Upper lobe of left lung (tissue), 6 donors: ENCODE data around the gene EVA1B. TPM values are rescaled to one million over a fixed set of nuclear protein-coding genes. Genes with fewer than 3 reads are reported as not detected.
A peak's percentile ranks its signal among the peaks of the same experiment; 100 is the strongest.

Experiments used
- ATAC-seq, 2 donors: fragments of 200-7000 bp; cut with Tn5 transposase; one replicate each; pipeline ENCODE4 v1.9.1; 2022; ENCODE audit warnings: mild to moderate bottlenecking in 2 of 2, moderate library complexity in 2 of 2; ENCODE audit not compliant: low FRiP score in 2 of 2
- DNase-seq, 2 donors: peaks; one replicate each; pipeline ENCODE4 v3.0.0-alpha.2; 2019 to 2020
- H3K27ac ChIP-seq, 4 donors: fragments of 200-600 bp; sonication (generic); one replicate each; pipeline ENCODE4 v1.5.1; 2016 to 2019
- H3K27me3 ChIP-seq, 4 donors: fragments of 200-600 bp; sonication (generic); one replicate each; pipeline ENCODE4 v1.5.1; 2017 to 2019
- H3K36me3 ChIP-seq, 4 donors: fragments of 200-600 bp; sonication (generic); one replicate each; pipeline ENCODE4 v1.5.1; 2016 to 2019
- H3K4me1 ChIP-seq, 4 donors: fragments of 200-600 bp; sonication (generic); one replicate each; pipeline ENCODE4 v1.5.1; 2018 to 2019
- H3K4me3 ChIP-seq, 4 donors: fragments of 200-600 bp; sonication (generic); one replicate each; pipeline ENCODE4 v1.5.1; 2017 to 2019; ENCODE audit warnings: mild to moderate bottlenecking in 2 of 4, moderate library complexity in 1 of 4
- H3K9me3 ChIP-seq, 4 donors: fragments of 200-600 bp; sonication (generic); one replicate each; pipeline ENCODE4 v1.5.1; 2018 to 2019
- CTCF ChIP-seq, 6 experiments: fragments of 450-650 bp in 4 of 6; fragments of 200-600 bp in 2 of 6; sonication (generic) in 2 of 6; IDR thresholded peaks; one replicate each; pipeline ENCODE4 v1.5.1; 2016 to 2019; ENCODE audit warnings: antibody characterized with exemption in 6 of 6
- EP300 ChIP-seq, 4 donors: sonication (generic); formaldehyde crosslinking; IDR thresholded peaks; one replicate each; pipeline ENCODE4 v1.5.1; 2017; ENCODE audit warnings: antibody characterized with exemption in 4 of 4, control low read depth in 2 of 4
- POLR2A ChIP-seq, 4 donors: fragments of 450-650 bp; IDR thresholded peaks; one replicate each; pipeline ENCODE4 v1.5.1; 2016 to 2017; ENCODE audit warnings: antibody characterized with exemption in 4 of 4, mild to moderate bottlenecking in 2 of 4
- POLR2AphosphoS5 ChIP-seq, 2 donors: sonication (generic); formaldehyde crosslinking; IDR thresholded peaks; one replicate each; pipeline ENCODE4 v1.5.1; 2017; ENCODE audit warnings: antibody characterized with exemption in 2 of 2
- WGBS, 2 donors: methylation state at CpG; one replicate each; pipeline ENCODE4 v1.1.5; 2017 to 2018; 5-methylcytosine and 5-hydroxymethylcytosine counted together
- total RNA-seq, 6 donors: library from RNA; depleted of rRNA in 4 of 6; stranded (reverse); fragments of >200 nt in 4 of 6; gene quantifications; one replicate each; pipeline versions ENCODE4 v1.1.0 to v1.2.1, GENCODE V29; 2016 to 2021
- donor health status: DM: no; HTN: no; CAD: no; lungs with moderate emphysema.
- donor health status: DM: no; HTN: yes; CAD: no; lungs with severe emphysema.

The EVA1B gene
- total RNA-seq, 6 donors from 2014 or later: 24.3 to 97.9 (median 36.6) TPM

DNA sequence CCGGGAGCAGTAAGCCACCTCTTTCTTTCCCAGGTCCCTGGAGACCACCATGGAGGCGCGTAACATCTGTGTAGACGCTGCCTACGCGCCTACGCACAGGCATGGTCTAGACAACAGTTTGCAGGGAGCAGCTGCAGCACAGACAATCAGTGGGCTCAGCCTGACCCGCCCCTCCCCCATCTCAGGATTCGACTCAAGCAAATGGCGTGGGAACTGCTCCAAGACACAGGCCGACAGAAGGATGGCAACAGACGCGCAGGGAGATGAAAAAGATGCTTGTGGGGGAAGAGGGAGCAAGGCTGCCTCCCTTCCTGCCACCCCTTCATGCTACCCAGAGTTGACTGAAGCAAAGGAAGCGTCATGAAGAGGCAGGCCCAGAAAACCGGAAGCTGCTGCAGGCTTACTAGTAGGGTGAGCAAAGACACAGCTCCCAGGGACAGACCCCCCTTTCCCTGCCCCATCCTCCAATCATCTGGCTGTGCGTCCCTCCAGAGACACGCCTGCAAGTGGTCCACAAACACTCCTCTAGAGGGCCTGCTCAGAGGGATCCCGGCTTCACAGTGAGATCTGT lies 42.7 kb upstream of the EVA1B start:
- peak in 1 of 2 donors; percentile 65 for DNase-seq

GRCh38 chr1:36365381-36365780 lies 41.9 kb upstream of the EVA1B start:
- H3K36me3 ChIP-seq: peaks cover 3 to 26% (median 18%) of the 10 kb centered on the region in 4 donors
- ATAC-seq (peak in 1 of 2 donors; percentile 64), DNase-seq (no peak)
- H3K9me3 ChIP-seq: no peaks in the 10 kb centered on the region
- TF ChIP-seq POLR2AphosphoS5 (IDR thresholded peaks at IDR 0.05) (no peak), EP300 (IDR thresholded peaks at IDR 0.05) (no peak), POLR2A (IDR thresholded peaks at IDR 0.05) (no peak), CTCF (IDR thresholded peaks at IDR 0.05) (no peak)
- H3K4me1 ChIP-seq: peaks cover 29 to 44% (median 35%) of the 10 kb centered on the region in 4 donors
- WGBS, 2 donors: 73 to 75% methylated on average over 1 of the region's 1 CpG
- no peak overlapping the region for H3K4me3 ChIP-seq
- H3K27me3 ChIP-seq: no peaks in the 10 kb centered on the region
- peak overlapping the region; percentile 64 to 83 (median 76) for H3K27ac ChIP-seq

More for the DNA sequence above, 42.7 kb upstream of the EVA1B start:
- peak; percentile 61 to 62 for ATAC-seq
- no peak overlapping the region for H3K4me3 ChIP-seq
- no peaks in the 10 kb centered on the region for H3K9me3 ChIP-seq
- peak overlapping the region; percentile 64 to 83 (median 76) for H3K27ac ChIP-seq
- TF ChIP-seq CTCF (IDR thresholded peaks at IDR 0.05) (no peak), POLR2A (IDR thresholded peaks at IDR 0.05) (no peak), EP300 (IDR thresholded peaks at IDR 0.05) (no peak), POLR2AphosphoS5 (IDR thresholded peaks at IDR 0.05) (no peak)
- H3K36me3 ChIP-seq: peaks cover 3 to 26% (median 17%) of the 10 kb centered on the region in 4 donors
- no peaks in the 10 kb centered on the region for H3K27me3 ChIP-seq
- peaks cover 29 to 49% (median 39%) of the 10 kb centered on the region in 4 donors for H3K4me1 ChIP-seq
- WGBS, 2 donors: 58 to 67% methylated on average over 16 to 18 of the region's 18 CpGs

GRCh38 chr1:36359911-36360550 lies 36.6 kb upstream of the EVA1B start:
- Histone ChIP-seq H3K27me3 (no peaks in the 10 kb centered on the region), H3K27ac (peak overlapping the region; percentile 65 to 77 (median 70)), H3K4me3 (no peak overlapping the region), H3K9me3 (no peaks in the 10 kb centered on the region), H3K36me3 (peaks cover 5 to 63% (median 45%) of the 10 kb centered on the region in 4 donors), H3K4me1 (peaks cover 11 to 12% (median 12%) of the 10 kb centered on the region in 4 donors)
- peak; percentile 38 to 77 for ATAC-seq
- TF ChIP-seq POLR2A (IDR thresholded peaks at IDR 0.05) (no peak), EP300 (IDR thresholded peaks at IDR 0.05) (peak in 1 of 4 donors; percentile 5), POLR2AphosphoS5 (IDR thresholded peaks at IDR 0.05) (peak; percentile 56 to 58)
- DNase-seq: peak in 1 of 2 donors; percentile 85
- 43 to 48% methylated on average over 5 to 6 of the region's 6 CpGs for WGBS, 2 donors

DNA sequence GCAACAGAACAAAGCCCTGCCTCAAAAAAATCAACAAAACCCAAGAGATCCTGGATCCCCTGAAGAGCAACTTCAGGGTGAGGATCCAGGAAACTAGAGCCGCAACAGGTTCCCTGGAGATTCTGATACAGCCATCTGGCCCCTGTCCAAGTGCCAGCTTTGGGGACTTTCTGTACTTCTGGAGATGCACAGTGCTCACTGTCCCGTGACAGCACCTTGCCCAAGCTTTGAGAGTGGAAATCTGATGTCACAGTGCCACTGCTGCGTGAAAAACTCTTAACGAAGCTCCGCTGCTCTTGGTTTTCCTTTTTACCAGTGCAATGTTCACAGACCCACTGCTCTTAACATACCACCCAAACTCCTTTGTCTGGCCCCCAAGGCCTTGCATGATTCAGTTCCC lies 35.9 kb upstream of the EVA1B start:
- peaks cover 11 to 69% (median 51%) of the 10 kb centered on the region in 4 donors for H3K36me3 ChIP-seq
- no peak for ATAC-seq

DNA sequence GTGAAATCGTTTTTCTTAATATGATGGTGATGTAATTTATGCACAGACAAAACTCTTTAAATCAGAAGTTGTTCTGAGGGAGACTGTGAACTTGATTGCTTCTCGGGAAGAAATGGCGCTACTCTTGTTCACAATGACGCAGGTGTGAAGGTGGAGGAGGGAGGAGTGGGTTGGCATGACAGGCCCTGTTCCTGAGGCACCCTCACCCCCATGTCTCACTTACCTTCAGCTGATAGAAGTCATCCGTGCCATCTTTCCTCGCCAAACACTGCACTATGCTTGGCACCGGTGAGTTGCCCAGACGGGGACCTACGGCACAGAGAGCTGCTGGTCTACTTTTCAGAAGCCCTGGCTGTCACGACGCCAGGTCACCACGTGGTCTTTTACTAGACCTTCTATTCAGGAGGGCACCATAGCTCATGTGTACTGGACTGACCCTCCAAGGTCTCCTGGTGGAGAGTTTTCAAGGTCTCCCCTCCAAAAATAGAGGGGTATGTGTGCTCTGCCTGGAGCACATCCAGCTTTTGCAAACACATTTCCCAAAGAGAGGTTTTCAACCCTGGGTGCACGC lies 35.2 kb upstream of the EVA1B start:
- WGBS, 2 donors: 92 to 94% methylated on average over 10 to 13 of the region's 13 CpGs
- H3K36me3 ChIP-seq: peaks cover 19 to 77% (median 59%) of the 10 kb centered on the region in 4 donors

More for the DNA sequence above, 35.9 kb upstream of the EVA1B start:
- Histone ChIP-seq H3K4me3 (no peak overlapping the region), H3K4me1 (peaks cover 10 to 11% (median 11%) of the 10 kb centered on the region in 4 donors), H3K27ac (peak overlapping the region; percentile 65 to 77 (median 70)), H3K27me3 (no peaks in the 10 kb centered on the region), H3K9me3 (no peaks in the 10 kb centered on the region)
- no peak for DNase-seq
- WGBS, 2 donors: 94% methylated on average over 5 of the region's 5 CpGs
- TF ChIP-seq POLR2A (IDR thresholded peaks at IDR 0.05): no peak

More for the DNA sequence above, 35.2 kb upstream of the EVA1B start:
- no peak overlapping the region for H3K4me3 ChIP-seq
- peaks cover 10 to 11% (median 11%) of the 10 kb centered on the region in 4 donors for H3K4me1 ChIP-seq
- H3K27me3 ChIP-seq: no peaks in the 10 kb centered on the region
- DNase-seq (no peak), ATAC-seq (no peak)
- H3K9me3 ChIP-seq: no peaks in the 10 kb centered on the region
- no peak overlapping the region for H3K27ac ChIP-seq
- TF ChIP-seq POLR2AphosphoS5 (IDR thresholded peaks at IDR 0.05) (no peak), EP300 (IDR thresholded peaks at IDR 0.05) (no peak), CTCF (IDR thresholded peaks at IDR 0.05) (no peak), POLR2A (IDR thresholded peaks at IDR 0.05) (no peak)
